Peyer's patch (tissue), 4 donors: ENCODE data around the gene ISCA2.

ENCODE experiments used
- POLR2A ChIP-seq, 2 donors: fragments of 450-650 bp; IDR thresholded peaks; one replicate each; pipeline ENCODE4 v1.5.1; 2017; ENCODE audit warnings: antibody characterized with exemption in 2 of 2, mild to moderate bottlenecking in 2 of 2, moderate library complexity in 2 of 2
- TF ChIP-seq, protein P1 (sequence below), 6 experiments: fragments of 450-650 bp in 4 of 6; fragments of 200-600 bp in 2 of 6; sonication (generic) in 1 of 6; IDR thresholded peaks; one replicate each; pipeline ENCODE4 v1.5.1; 2017 to 2019; ENCODE audit warnings: antibody characterized with exemption in 6 of 6, mild to moderate bottlenecking in 3 of 6, moderate library complexity in 1 of 6

DNA sequence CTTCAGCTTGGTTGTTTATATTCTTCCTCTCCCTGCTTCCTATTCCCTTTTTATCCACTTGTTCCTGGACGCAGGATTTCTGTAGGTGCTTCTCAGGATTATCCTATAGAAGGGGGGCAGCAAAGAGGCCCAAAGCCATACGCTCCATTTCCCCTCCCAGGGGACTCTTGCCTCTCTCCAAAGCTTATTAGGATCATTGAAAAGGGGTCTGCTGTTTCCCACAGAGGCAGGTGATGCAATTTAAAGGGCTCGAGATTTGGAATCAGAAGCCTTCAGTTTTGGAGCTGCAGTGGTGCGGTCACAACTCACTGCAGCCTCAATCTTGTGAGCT is 36.0 kb upstream of the ISCA2 start:
- TF ChIP-seq, protein P1, sequence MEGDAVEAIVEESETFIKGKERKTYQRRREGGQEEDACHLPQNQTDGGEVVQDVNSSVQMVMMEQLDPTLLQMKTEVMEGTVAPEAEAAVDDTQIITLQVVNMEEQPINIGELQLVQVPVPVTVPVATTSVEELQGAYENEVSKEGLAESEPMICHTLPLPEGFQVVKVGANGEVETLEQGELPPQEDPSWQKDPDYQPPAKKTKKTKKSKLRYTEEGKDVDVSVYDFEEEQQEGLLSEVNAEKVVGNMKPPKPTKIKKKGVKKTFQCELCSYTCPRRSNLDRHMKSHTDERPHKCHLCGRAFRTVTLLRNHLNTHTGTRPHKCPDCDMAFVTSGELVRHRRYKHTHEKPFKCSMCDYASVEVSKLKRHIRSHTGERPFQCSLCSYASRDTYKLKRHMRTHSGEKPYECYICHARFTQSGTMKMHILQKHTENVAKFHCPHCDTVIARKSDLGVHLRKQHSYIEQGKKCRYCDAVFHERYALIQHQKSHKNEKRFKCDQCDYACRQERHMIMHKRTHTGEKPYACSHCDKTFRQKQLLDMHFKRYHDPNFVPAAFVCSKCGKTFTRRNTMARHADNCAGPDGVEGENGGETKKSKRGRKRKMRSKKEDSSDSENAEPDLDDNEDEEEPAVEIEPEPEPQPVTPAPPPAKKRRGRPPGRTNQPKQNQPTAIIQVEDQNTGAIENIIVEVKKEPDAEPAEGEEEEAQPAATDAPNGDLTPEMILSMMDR (IDR thresholded peaks at IDR 0.05) = no peak
- no peak for TF ChIP-seq POLR2A (IDR thresholded peaks at IDR 0.05)
